DND-41 (cell line): ENCODE results near the gene NPPB.

ENCODE experiments used
- ATAC-seq: fragments of 200-7000 bp; cut with Tn5 transposase; 3 replicates; pipeline ENCODE4 v1.9.1; 2021; ENCODE audit warnings: low read depth; ENCODE audit not compliant: insufficient read depth
- DNase-seq: peaks from one replicate; pipeline ENCODE4 v3.0.0-alpha.2; 2020
- H2AFZ ChIP-seq: 2 replicates; pipeline ENCODE4 v1.6.0; 2012; ENCODE audit warnings: low read depth, low read length
- H3K27ac ChIP-seq: 2 replicates; pipeline ENCODE4 v1.5.1; 2012; ENCODE audit warnings: low read length, inconsistent platforms
- H3K27me3 ChIP-seq: fragments of 200-600 bp; sonication (generic); 2 replicates; pipeline ENCODE4 v1.6.0; 2012; ENCODE audit warnings: low read length, mild to moderate bottlenecking, inconsistent platforms; ENCODE audit not compliant: insufficient read depth, poor library complexity
- H3K36me3 ChIP-seq: 2 replicates; pipeline ENCODE4 v1.5.1; 2012; ENCODE audit warnings: low read length, inconsistent platforms; ENCODE audit not compliant: insufficient read depth
- H3K4me1 ChIP-seq: 2 replicates; pipeline ENCODE4 v1.5.1; 2012; ENCODE audit warnings: mild to moderate bottlenecking, low read length; ENCODE audit not compliant: insufficient read depth
- H3K4me2 ChIP-seq: 2 replicates; pipeline ENCODE4 v1.6.0; 2012; ENCODE audit warnings: mild to moderate bottlenecking, moderate library complexity, low read length, inconsistent platforms; ENCODE audit not compliant: insufficient read depth
- H3K4me3 ChIP-seq, 2 experiments: fragments of 200-600 bp in 1 of 2; shearing (Covaris generic) in 1 of 2; 2 replicates each; pipeline ENCODE4 v1.5.1; 2012 to 2016; ENCODE audit warnings: inconsistent platforms in 2 of 2, low read length in 2 of 2, mild to moderate bottlenecking in 2 of 2, low read depth in 1 of 2, moderate library complexity in 1 of 2
- H3K79me2 ChIP-seq: 2 replicates; pipeline ENCODE4 v1.6.0; 2012; ENCODE audit warnings: low read length, inconsistent platforms; ENCODE audit not compliant: insufficient read depth
- H3K9ac ChIP-seq: 2 replicates; pipeline ENCODE4 v1.6.0; 2012; ENCODE audit warnings: low read depth, mild to moderate bottlenecking, inconsistent platforms, low read length, moderate library complexity
- H3K9me3 ChIP-seq: 2 replicates; pipeline ENCODE4 v1.5.1; 2012; ENCODE audit warnings: low read length, moderate library complexity, mild to moderate bottlenecking, inconsistent platforms; ENCODE audit not compliant: insufficient read depth, severe bottlenecking
- H4K20me1 ChIP-seq: 2 replicates; pipeline ENCODE4 v1.6.0; 2012; ENCODE audit warnings: low read length; ENCODE audit not compliant: insufficient read depth
- CTCF ChIP-seq: IDR thresholded peaks from 2 replicates; pipeline ENCODE4 v1.5.1; 2012; ENCODE audit warnings: borderline replicate concordance, low read length, moderate library complexity, mild to moderate bottlenecking; ENCODE audit not compliant: poor library complexity, severe bottlenecking; ENCODE audit errors: extremely low read depth
- EZH2 ChIP-seq: IDR thresholded peaks from 3 replicates; pipeline ENCODE4 v1.6.1; 2012; ENCODE audit warnings: borderline replicate concordance, low read depth, mild to moderate bottlenecking, moderate library complexity, low read length, inconsistent platforms; ENCODE audit not compliant: severe bottlenecking

NPPB gene

DNA sequence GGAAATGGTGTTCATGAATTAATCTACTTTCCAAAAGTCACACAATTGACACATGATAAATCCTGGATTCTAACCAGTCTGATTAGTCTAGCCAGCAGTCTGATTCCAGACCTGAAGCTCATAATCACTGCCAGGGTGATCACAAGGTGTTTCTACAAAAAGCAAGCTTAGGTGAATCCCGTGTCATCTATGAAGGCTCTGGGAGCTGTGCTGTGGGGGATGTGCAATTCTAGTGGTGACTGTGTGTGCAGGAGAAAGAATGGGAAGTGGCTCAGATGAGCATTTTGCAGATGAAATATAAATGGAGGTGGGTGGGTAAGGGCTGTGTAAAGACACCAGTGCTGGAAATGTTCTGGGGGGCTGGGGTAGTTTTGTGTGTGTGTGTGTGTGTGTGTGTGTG, 1.8 kb upstream of the NPPB start:
- H3K27ac ChIP-seq = no peak overlapping the region
- peaks cover 20% of the 10 kb centered on the region for H3K4me1 ChIP-seq
- no peaks in the 10 kb centered on the region for H3K9me3 ChIP-seq
- H3K4me3 ChIP-seq = no peak overlapping the region
- ATAC-seq (no peak), DNase-seq (no peak)
- no peak overlapping the region for H3K4me2 ChIP-seq
- H3K36me3 ChIP-seq = no peaks in the 10 kb centered on the region
- H2AFZ ChIP-seq = no peak overlapping the region
- no peak overlapping the region for H3K9ac ChIP-seq
- peaks cover 23% of the 10 kb centered on the region for H4K20me1 ChIP-seq
- H3K79me2 ChIP-seq = no peaks in the 10 kb centered on the region
- TF ChIP-seq CTCF = no peak
- no peak for TF ChIP-seq EZH2
- no peaks in the 10 kb centered on the region for H3K27me3 ChIP-seq

GRCh38 chr1:11860083-11860482, 1.3 kb upstream of the NPPB start:
- ATAC-seq (no peak), DNase-seq (no peak)
- Histone ChIP-seq H3K4me3 (no peak overlapping the region), H3K4me2 (no peak overlapping the region), H3K36me3 (no peaks in the 10 kb centered on the region), H3K27me3 (no peaks in the 10 kb centered on the region), H3K9me3 (no peaks in the 10 kb centered on the region), H3K9ac (no peak overlapping the region), H2AFZ (no peak overlapping the region), H3K79me2 (no peaks in the 10 kb centered on the region), H3K27ac (no peak overlapping the region), H3K4me1 (peaks cover 20% of the 10 kb centered on the region), H4K20me1 (peaks cover 23% of the 10 kb centered on the region)
- TF ChIP-seq CTCF (no peak), EZH2 (no peak)

DNA sequence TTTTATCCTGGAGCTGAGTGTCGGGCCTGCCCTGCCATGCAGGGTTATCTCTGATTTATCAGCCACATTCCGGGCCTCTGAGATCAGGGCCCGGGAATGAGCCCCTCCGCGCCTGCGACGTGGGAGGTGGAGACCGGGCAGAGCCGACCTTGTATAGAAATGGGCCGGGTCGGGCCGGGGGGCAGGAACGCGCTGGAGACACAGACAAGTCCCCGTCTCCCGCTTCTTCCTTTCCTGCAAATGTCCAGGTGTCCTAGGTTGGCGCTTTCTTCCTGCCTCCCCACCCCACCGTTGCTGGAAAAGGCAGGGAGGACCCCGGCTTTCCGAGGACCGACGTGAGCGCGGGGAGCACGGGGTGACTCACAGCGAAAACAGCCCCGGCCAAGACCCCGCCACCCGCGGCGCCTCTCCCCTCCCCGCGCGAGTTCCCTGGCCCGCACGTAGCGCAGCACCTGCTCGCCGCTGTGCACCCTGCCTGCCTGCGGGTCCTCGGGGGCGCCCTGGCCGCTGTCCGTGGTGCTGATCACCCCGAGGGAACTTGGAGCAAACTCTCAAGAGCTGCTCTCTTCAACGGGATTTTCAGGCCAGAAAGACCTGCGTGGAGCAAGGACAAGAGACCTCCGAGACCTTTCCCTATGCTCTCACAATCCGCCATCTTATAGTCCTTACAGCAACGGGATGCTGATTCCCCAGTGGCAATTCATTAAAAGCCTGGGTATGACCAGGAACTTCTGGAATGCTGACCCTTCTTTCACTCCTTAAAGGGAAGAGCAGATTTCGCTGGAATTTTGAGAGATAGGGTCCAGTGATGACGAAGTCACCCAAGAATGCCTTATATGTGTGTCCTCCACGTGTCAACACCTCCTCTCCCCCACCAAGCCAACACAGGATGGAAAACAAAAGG, 475 bp upstream of the NPPB start:
- peak; percentile 85 for DNase-seq
- ATAC-seq = peak; percentile 88

More for the DNA sequence above, 475 bp upstream of the NPPB start:
- Histone ChIP-seq H3K4me2 (no peak overlapping the region), H3K9ac (no peak overlapping the region), H4K20me1 (peaks cover 23% of the 10 kb centered on the region), H3K27me3 (no peaks in the 10 kb centered on the region), H3K4me1 (peaks cover 20% of the 10 kb centered on the region), H3K27ac (no peak overlapping the region), H3K4me3 (no peak overlapping the region), H3K36me3 (no peaks in the 10 kb centered on the region), H3K79me2 (no peaks in the 10 kb centered on the region), H3K9me3 (no peaks in the 10 kb centered on the region), H2AFZ (no peak overlapping the region)
- peak; percentile 72 for TF ChIP-seq CTCF
- no peak for TF ChIP-seq EZH2
